Measurements from ENCODE around the gene AEN.

Gene AEN

DNA sequence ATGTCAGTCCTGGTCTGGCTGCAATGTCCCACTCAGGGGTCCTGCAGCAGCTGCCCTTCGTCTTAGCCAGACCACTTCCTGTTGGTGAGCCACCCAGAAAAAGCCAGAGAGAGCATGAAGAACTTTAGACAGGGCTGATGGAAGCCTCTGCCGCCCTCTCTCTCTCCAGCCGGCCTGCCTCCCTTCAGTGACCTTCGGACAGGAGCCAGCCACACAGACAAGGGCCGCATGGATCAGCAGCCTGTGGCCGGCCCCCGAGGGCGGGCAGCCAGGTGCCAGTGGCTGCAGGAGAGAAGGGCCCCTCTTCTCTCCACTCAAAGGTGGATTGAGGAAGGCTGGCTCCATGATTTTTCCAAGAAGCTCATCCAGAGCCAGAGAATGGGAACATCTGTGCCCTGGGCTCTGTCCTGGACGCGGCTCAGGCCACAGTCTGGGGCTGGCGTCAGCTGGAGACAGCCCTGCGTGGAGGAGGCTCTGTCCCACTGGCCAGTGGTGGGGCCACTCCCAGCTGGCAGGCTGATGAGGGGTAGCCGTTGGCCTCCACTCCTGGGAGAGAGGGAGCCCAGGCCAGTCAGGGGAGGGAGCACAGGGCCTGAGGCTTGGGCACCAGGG is 60.6 kb downstream of the AEN start:
- no peak for DNase-seq
